Glomerular visceral epithelial cell (primary cell): ENCODE data around the gene RBP5.

ENCODE experiments used
- DNase-seq: peaks from one replicate; pipeline ENCODE4 v3.0.0-alpha.2; 2016; ENCODE audit errors: extremely low spot score

Gene RBP5

DNA sequence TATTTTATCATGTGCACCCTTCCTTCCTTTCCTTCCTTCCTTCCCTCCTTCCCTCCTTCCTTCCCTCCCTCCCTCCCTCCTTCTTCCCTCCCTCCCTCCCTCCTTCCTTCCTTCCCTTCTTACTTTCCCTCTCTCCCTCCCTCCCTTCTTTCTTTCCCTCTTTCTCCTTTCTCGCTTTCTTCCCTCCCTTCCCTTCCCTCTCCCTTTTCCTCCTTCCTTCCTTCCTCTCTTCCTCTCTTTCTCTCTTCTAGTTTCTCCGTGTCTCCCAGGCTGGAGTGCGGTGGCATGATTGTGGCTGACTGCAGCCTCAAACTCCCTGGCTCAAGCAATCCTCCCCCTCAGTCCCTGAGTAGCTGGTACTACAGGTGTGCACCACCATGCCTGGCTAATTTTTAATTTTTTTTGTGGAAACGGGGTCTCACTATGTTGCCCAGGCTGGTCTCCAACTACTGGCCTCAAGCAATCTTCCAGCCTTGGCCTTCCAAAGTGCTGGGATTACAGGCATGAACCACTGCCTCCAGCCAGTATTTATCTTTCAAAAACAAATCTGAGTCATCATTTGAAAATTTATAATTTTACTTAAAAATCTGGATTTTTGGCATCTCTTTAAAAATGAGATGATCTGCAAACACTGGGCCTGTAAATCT, 27.5 kb downstream of the RBP5 start:
- no peak for DNase-seq

DNA sequence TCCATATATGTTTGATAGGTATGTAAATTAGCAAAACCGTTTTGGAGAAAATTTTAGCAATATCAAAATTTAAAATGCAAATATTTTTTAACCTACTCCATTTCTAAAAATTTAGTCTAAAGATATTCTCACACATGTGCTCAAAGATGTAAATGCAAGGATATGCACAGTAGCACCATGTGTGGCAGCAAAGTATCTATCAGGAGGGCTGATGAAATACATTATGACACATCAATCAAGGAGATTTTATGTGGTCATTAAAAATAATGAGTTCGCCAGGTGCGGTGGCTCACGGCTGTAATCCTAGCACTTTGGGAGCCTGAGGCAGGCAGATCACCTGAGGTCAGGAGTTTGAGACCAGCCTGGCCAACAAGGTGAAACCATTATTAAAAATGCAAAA, 28.4 kb downstream of the RBP5 start:
- no peak for DNase-seq

DNA sequence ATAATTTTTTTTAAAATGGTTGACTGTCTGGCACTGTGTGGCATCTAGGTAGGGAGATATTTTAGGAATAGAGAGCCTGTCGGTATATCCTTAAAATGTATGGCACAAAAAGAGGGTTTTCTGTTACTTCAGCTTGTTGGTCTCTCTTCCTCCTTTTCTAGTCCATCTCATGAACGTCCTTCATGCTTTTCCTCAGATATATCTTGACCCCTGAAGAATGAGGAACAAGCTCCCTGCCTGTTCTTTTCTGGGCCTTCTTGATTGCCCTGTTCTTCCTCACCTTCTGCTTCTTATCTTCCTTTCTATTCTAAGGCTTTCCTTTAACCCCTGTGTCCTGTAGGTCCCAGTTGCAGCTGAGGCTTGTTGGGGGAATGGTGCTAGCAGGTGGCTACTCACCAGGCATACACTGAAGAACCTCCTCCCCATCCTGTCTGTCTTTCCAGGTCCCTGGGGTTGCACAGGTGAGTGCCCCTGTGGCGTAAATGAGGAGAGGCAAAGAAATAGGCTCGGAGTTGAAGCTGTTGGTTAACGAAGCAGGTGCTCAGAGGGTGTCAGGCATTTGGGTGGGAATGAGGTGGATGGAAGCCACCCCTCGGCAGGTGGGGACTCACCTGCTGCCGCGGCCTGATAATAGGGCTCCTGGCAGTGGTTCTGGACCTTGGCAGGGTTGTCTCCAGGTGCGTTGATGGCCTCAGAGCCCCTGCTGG, 29.2 kb downstream of the RBP5 start:
- DNase-seq = no peak

DNA sequence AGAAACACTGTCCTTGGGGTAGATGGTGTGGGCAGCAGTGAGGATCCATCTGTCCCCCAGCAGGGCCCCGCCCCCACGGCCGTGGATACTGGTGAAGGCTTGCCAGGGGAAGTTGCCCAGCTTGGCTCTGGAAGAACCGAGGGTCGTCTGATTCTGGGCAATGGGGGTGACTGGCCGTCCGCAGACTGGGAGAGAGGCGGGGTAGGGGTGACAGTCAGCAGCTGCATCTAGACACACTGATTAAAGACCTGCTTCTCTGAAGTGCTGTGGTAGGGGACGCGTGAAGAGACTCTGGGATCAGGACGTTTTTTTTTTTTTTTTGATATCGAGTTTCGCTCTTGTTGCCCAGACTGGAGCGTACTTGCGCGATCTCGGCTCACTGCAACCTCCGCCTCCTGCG, 31.7 kb downstream of the RBP5 start:
- DNase-seq = no peak

DNA sequence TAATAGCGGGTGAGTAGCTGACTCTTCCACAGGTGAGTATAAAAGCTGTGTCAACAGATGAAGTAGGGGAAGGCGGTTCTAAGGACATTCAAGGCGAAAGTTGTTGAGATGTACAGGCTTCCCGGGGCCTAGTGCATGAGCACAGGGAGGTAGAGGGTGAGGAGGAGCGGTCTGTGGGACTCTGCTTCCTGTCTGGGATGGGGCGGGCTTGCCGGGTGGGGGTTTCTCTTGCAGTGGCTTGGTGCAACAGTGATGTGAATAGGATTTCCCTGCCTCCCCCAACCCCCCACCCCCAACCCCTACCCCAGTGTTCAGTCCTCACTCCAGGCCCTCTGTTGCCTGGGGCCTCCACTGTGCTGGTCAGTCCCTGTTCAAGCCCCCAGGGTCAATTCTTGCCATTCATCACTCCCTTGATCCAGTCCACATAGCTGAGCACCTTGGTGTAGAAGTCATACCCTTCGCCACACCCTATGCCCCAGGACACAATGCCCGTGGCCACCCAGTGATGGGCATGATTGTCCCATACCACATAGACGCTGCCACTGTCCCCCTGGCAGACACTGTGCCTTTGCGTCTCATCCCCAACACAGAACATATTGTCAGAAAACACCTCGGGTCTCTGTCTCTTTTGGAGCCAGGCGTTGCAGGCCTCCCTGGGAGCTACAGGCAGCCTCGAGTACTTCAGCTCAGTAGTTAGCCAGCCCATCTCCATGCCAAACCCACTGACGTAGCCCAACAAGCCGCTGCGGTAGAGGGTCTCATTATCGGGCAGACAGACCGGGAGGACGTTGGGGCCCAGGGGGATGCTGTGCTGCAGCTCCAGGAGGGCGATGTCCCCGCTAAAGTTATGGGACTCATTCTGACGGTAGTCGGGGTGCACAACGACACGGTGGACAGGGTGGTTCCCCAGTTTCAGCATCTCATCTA, 32.4 kb downstream of the RBP5 start:
- DNase-seq = no peak

DNA sequence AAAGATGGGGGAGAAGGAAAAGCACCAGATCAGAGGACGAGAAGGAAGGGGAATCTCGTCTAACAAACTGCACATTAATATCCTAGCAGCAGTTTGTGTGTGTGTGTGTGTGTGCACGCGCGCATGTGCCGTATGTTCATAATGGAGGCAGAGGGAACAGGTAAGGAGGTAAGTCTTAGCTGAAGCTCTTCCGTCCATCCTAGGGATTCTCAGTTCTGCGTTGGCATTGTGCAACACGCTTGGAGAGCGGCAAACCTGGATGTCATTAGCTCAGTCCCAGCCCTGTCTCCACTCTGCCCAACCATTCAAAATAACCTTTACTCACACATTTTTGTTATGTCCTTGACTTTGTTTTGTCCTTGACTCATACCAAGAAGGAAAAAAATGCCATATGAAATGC, 34.8 kb downstream of the RBP5 start:
- no peak for DNase-seq

DNA sequence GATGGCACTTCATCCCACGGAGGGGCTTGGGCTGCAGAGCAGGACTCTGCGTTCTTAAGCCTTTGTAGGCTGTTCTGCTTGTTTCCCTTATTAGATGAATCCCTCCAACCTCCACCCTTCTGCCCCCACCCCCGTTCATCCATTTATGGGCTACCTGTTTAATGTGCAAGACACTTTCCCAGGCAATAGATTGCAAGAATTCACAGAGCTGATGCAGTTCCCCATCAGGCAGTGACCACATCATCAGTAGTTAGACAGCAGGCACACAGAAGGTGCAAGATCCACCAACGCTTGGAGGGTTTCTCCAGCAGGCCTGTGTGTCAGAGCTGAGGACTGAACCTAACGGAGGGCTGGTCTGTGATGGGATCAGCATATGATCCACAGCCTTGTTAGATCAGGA, 35.2 kb downstream of the RBP5 start:
- DNase-seq = no peak

DNA sequence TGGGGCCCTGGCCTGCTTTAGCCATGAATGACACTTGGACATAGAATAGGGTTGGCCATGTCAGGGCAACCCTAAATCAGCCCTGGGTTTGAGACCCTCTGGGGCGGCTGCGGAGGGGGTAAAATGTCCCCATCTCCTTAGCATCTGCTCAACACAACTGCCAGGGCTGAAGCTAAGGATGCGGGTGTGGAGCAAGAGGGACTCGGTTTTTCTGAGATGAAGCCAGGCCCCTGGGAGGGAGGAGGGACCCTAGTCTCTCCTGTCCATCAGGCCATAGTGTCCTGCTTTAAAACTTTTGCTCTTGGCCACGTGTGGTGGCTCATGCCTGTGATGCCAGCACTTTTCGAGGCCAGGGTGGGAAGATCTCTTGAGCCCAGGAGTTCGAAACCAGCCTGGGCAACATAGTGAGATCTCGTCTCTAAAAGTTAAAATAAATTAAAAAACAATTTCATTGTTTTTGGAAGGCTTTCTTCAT, 35.7 kb downstream of the RBP5 start:
- no peak for DNase-seq

DNA sequence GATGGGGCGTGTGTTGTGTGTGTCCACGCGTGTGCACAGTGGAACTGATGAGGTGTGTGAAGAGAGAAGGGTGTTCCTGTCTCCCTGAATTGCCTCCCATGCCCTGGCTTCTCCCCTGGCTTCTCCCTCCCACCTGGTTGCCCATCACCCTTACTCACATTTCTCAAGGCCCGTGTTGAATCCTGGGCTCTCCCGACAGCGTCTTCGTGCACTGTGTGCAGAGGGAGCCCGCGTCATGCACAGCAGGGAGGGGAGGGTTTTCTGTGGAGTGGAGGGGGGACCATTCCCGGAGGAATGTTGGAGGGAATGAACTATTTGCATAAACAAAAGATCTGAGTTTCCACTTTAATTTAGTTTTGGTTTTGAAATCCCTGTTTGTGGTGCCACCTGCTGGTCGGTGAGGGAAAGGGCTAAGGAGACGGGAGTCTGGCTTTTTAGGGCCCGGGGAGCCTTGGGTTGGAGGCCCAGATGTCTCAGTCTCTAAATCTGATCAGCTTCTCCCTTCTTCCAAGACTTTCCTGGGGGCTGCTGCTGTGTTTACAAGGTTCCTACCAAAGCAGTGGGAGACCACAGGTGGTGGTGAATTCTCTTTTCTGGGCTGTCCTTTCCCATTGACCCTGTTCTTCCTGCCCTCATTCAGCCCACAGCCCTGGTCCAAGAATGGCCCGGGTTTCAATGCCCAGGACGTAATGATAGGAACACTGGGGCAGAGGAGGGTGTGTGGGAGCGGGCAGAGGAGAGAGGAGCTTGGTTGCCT, 36.3 kb downstream of the RBP5 start, which contains the start of gene C1R:
Gene C1R (minus strand): TSS at position 217 of the 757 bp plus-strand sequence. CDS start 57 bp downstream, at position 160.
- DNase-seq = peak; percentile 68

DNA sequence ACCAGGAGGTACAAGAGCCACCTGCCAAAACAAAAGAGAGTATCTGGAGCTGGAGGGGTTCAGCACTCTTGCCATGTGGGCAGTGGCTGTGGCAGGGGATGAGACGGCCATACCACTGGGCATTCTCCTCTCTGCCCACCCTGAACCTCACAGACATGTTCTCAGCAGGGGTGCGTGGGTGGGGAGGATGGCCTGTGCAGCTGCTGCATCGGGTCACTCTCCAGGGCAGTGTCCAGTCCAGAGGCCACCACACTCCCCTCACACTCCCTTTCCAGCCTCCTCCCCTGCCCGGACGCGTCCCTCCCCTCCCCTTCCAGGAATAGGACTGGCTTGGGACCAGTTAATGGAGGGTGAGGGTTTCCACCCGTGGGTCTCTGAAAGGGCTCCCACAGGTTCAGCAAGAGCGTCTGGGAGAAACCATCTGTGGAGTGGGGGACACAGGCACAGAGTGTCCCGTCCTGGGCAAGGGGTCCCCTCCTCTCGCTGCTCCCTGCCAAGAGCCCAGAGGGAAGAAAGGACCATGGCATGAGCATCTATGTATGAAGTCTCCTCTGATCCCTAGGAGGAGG, 36.9 kb downstream of the RBP5 start:
- DNase-seq = no peak

DNA sequence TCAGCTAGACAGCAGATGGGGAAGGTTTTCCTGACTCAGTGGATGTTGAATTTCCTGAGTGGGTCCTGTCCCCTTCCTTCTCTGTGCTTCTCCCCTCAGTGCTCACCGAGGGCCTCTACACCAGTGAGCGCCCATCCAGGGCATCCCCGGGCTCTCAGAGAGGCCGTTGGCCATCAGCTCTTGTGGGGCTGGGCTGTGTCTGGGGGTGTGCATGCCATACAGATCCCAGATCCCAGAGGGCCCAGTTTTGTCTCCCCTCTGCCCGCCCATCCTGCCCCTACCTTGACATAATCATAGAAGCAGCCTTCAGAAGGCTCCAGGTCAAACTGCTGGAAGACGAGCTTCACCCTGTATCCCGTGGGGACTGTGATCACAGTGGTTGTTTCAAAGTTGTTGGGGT, 37.5 kb downstream of the RBP5 start:
- no peak for DNase-seq

DNA sequence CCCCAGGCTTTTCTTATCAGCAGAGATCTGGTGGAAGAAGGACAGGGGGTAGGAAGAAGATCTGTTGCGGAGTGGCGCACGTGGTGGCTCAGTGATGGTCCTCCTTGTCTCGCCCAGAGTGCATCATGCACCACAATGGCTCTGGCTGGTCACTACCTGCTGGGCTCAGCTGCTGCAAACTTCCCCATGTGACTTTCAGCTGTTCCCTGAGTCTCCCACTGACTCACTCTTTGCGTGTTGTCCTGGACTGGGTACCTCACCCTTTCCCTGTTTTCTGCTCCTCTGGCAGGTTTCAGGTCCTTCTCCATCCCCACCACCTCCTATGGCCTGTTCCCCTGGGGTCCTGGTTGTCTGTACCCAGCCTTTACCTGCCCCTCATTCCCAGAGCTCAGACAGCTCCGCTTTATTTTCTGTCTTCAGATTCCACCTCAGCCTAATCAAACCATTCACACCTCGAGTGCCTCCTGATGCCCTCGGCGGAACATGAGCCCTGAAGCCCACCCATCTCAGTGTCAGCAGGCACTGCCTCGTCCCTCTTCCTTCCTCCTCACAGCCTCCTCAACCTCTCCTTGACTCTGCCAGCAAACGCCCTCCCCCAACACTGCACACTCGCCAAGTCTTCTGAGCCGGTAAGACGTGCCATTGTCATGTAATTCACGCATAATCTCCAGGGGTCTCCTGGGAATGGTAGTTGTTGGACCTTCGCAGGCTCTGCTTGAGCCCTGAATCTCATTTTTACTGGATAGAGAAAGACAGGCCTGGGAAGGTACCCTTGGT, 38.3 kb downstream of the RBP5 start:
- DNase-seq = no peak

DNA sequence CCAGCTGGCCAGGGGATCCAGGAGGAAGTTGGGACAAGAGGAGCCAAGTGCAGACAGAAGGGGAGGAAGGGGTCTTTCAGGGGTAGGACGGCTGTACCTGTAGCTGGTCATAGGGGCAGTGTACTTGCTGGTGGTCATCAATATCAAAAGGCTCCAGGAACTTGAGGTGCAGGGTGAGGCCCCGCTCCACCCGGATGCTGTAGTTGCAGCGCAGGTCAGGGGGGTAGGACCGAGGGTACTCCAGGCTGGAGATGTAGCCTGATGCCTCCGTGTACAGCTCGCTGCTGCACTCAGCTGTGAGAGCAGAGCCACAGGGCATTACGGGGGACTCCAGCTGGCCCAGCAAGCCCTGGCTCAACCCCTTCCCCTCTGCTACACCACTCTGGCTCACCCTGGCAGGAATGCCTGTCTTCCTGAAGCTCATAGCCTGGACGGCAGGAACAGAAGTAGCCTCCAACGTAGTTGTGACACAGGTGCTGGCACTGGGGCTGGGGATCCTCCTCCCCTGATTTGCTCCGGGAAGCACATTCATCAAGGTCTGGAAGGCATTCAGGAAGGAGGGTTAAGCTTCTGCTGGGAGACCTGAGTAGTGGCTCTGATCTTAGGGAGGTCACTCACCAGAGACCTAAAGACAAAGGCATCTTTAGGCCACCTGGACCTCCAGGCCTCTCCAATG, 39.4 kb downstream of the RBP5 start:
- DNase-seq = no peak

DNA sequence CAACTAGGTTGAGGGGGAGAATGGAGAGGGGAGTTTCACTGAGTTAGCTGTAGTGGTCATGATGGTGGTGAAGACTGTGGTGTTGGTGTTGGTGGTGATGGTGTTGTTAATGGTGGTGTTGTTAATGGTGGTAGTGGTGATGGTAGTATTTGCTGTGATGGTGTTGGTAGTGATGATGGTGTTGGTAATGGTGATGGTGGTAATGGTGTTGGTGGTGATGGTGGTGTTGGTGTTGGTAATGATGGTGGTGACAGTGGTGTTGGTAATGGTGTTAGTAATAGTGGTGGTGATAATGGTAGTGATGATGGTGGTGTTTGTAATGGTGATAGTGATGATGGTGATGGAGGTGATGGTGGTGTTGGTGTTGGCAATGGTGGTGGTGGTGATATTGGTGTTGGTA, 45.6 kb downstream of the RBP5 start:
- no peak for DNase-seq

DNA sequence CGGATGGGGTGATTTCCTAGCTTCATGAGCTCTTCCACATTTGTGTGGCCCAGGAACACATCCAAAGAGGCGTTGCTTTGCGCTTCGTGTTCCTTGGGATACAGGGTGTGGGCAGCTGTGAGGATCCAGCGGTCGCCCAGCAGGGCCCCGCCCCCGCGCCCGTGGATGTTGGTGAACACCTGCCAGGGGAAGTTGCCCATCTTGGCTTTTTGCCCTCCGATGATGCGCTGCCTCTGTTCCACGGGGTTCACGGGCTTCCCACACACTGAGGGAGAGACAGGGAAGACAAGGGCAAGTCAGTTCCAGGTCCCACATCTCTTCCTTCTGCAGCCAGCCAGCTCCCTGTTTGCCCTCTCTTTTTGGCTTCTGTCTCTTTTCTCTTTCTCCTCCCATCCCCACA, 47.7 kb downstream of the RBP5 start:
- no peak for DNase-seq

DNA sequence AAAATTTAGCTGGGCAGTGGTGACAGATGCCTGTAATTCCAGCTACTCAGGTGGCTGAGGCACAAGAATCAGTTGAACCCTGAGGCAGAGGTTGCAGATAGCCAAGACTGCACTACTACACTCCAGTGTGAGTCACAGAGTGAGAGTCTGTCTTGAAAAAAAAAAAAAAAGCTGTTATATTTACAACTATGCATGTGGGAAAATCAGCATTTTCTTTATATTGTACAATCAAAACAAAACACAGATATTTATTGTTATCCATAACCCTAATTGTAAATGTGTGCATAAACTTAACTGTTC, 48.9 kb downstream of the RBP5 start:
- DNase-seq = peak; percentile 18

DNA sequence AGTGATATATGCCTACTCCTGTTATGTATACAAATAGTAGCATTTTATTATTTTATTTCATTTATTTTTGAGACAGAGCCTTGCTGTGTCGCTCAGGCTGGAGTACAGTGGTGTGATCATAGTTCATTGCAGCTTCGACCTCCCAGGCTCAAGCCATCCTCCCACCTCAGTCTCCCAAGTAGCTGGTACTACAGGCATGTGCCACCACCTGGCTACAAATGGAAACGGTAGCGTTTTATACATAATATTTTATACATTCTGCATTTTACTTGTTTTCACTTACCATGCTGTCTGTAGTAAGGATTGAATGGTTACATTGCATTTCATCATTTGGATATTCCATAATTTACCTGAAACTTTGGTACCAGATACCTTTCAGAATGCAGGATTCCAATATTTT, 50.5 kb downstream of the RBP5 start:
- no peak for DNase-seq

DNA sequence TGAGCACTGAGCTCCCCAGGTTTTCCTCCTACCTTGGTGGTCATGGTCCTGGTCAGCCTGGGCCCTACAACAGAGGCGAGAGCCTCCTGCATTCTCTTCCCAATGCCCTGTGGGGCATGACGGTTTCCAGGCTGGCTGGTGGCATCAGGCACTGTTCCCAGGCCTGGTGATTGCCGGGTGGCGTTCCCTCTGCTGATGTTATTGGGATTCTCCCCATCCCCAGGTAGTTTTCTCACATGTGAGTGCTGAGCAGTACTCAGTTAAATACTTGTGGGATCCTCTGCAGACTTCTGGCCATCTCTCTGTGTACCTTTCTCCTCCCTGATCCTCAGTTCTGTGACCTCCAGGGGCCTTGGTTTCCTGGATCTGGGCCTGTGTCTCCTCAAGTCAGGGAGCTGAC, 52.2 kb downstream of the RBP5 start:
- DNase-seq = no peak

DNA sequence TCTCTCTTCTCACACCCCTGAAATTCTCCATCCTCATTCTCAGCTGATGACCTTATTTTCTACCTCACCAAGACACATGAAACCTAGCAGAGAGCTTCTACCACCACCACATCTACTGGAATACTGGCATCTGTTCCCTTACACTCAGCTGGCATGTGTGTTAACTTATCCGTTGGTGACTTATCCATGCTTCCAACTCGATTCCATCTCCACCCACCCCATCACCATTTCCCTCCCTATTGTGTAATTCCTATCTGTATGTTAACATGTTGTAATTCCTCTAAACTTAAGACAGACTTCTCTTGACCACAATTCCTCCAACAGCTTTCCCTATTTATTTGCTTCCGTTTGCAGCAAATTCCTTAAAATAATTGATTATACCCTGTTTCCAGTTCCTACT, 52.8 kb downstream of the RBP5 start:
- no peak for DNase-seq

DNA sequence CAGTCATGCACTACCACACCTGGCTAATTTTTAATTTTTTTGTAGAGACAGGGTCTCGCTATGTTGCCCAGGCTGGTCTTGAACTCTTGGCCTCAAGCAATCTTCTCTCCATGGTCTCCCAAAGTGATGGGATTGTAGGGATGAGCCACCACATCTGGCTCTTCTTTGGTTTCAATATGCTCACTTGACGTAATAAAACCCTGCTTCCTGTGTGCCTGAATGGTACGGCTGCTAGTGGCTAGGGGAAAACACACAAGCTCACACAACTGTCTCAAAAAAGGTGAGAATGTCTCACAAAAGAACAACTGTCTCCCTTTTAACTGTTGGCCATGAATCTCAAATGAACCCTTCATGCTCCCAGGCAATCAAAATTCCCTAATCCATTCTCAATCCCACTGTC, 53.2 kb downstream of the RBP5 start:
- DNase-seq = no peak
